HEK293 (cell line): ENCODE data around the gene CHCHD6.

Experiments used
- CTCF ChIA-PET: fragments of 350-600 bp; formaldehyde crosslinking; extraction: SDS; loops from one replicate; lab custom pipeline; 2021; ENCODE audit warnings: antibody characterized with exemption; lab: Yijun Ruan, JAX
- POLR2A ChIA-PET: fragments of 300-600 bp; formaldehyde crosslinking; extraction: SDS; loops from one replicate; lab custom pipeline; 2020; ENCODE audit warnings: antibody characterized with exemption, inconsistent platforms; lab: Yijun Ruan, JAX
- H3K27ac ChIP-seq: fragments of 200-500 bp; sonication (Bioruptor generic); 2 replicates; pipeline ENCODE4 v1.5.1; 2014; ENCODE audit warnings: low read depth, low read length, control low read depth, inconsistent platforms; ENCODE audit errors: extremely low read depth
- H3K36me3 ChIP-seq, 2 experiments: fragments of 200-500 bp in 1 of 2; sonication (Bioruptor generic) in 1 of 2; 1 replicate in 1 of 2; 2 replicates in 1 of 2; pipeline ENCODE4 v1.5.1; 2014 to 2017; ENCODE audit warnings: inconsistent platforms in 2 of 2, low read length in 2 of 2; ENCODE audit not compliant: control insufficient read depth in 2 of 2, insufficient read depth in 1 of 2
- H3K4me1 ChIP-seq: fragments of 200-500 bp; sonication (Bioruptor generic); 2 replicates; pipeline ENCODE4 v1.5.1; 2014; ENCODE audit warnings: mild to moderate bottlenecking, low read length, inconsistent platforms; ENCODE audit not compliant: control insufficient read depth, insufficient read depth
- H3K4me3 ChIP-seq: 2 replicates; pipeline ENCODE4 v1.5.1; 2011; ENCODE audit warnings: low read depth, mild to moderate bottlenecking, control low read depth, low read length, moderate library complexity
- H3K9me3 ChIP-seq: fragments of 200-500 bp; sonication (Bioruptor generic); 2 replicates; pipeline ENCODE4 v1.5.1; 2014; ENCODE audit warnings: low read depth, low read length, inconsistent platforms; ENCODE audit not compliant: control insufficient read depth, insufficient read depth
- GFI1B ChIP-seq: fragments of 450-650 bp; formaldehyde crosslinking; IDR thresholded peaks from 2 replicates; pipeline ENCODE4 v1.5.1; 2016; ENCODE audit warnings: missing biosample characterization, missing genetic modification characterization
- GLIS1 ChIP-seq: fragments of 450-650 bp; formaldehyde crosslinking; IDR thresholded peaks from 2 replicates; pipeline ENCODE4 v1.5.1; 2016; ENCODE audit warnings: missing biosample characterization, missing genetic modification characterization
- INSM2 ChIP-seq: fragments of 450-650 bp; formaldehyde crosslinking; IDR thresholded peaks from 2 replicates; pipeline ENCODE4 v1.5.1; 2016; ENCODE audit warnings: missing biosample characterization, missing genetic modification characterization
- KLF1 ChIP-seq: fragments of 450-650 bp; formaldehyde crosslinking; IDR thresholded peaks from 2 replicates; pipeline ENCODE4 v1.5.1; 2016; ENCODE audit warnings: missing biosample characterization, missing genetic modification characterization
- REST ChIP-seq: fragments of 450-650 bp; formaldehyde crosslinking; IDR thresholded peaks from 2 replicates; pipeline ENCODE4 v1.5.1; 2016; ENCODE audit warnings: missing biosample characterization, missing genetic modification characterization
- SP2 ChIP-seq: fragments of 450-650 bp; formaldehyde crosslinking; IDR thresholded peaks from 2 replicates; pipeline ENCODE4 v1.5.1; 2016; ENCODE audit warnings: missing biosample characterization, missing genetic modification characterization
- TRIM28 ChIP-seq: IDR thresholded peaks from 2 replicates; pipeline ENCODE4 v1.6.1; 2011; ENCODE audit warnings: low read length, control low read depth, borderline replicate concordance
- ZBTB17 ChIP-seq: fragments of 450-650 bp; formaldehyde crosslinking; IDR thresholded peaks from 2 replicates; pipeline ENCODE4 v1.5.1; 2016; ENCODE audit warnings: missing biosample characterization, missing genetic modification characterization
- ZBTB26 ChIP-seq: fragments of 450-650 bp; formaldehyde crosslinking; optimal IDR thresholded peaks from 2 replicates; pipeline ENCODE3; 2016; ENCODE audit warnings: missing biosample characterization, mild to moderate bottlenecking, missing genetic modification characterization
- ZFP41 ChIP-seq: fragments of 450-650 bp; formaldehyde crosslinking; IDR thresholded peaks from 2 replicates; pipeline ENCODE4 v1.5.1; 2016; ENCODE audit warnings: missing biosample characterization, missing genetic modification characterization, borderline replicate concordance
- ZNF132 ChIP-seq: fragments of 450-650 bp; formaldehyde crosslinking; IDR thresholded peaks from 2 replicates; pipeline ENCODE4 v1.5.1; 2017; ENCODE audit warnings: missing biosample characterization, missing genetic modification characterization, borderline replicate concordance
- ZNF146 ChIP-seq: fragments of 450-650 bp; formaldehyde crosslinking; IDR thresholded peaks from 2 replicates; pipeline ENCODE4 v1.5.1; 2016; ENCODE audit warnings: missing biosample characterization, missing genetic modification characterization
- ZNF155 ChIP-seq: fragments of 450-650 bp; formaldehyde crosslinking; IDR thresholded peaks from 2 replicates; pipeline ENCODE4 v1.5.1; 2016; ENCODE audit warnings: missing biosample characterization, missing genetic modification characterization
- ZNF16 ChIP-seq: fragments of 450-650 bp; formaldehyde crosslinking; IDR thresholded peaks from 2 replicates; pipeline ENCODE4 v1.5.1; 2016; ENCODE audit warnings: low read depth, missing biosample characterization, missing genetic modification characterization
- ZNF366 ChIP-seq: fragments of 450-650 bp; formaldehyde crosslinking; conservative IDR thresholded peaks from 2 replicates; pipeline ENCODE4 v1.5.1; 2016; ENCODE audit warnings: missing biosample characterization, missing genetic modification characterization
- ZNF391 ChIP-seq: fragments of 450-650 bp; formaldehyde crosslinking; IDR thresholded peaks from 2 replicates; pipeline ENCODE4 v1.5.1; 2016; ENCODE audit warnings: low read depth, missing biosample characterization, missing genetic modification characterization, borderline replicate concordance
- ZNF48 ChIP-seq: fragments of 450-650 bp; formaldehyde crosslinking; IDR thresholded peaks from 2 replicates; pipeline ENCODE4 v1.5.1; 2016; ENCODE audit warnings: missing biosample characterization, missing genetic modification characterization
- ZNF560 ChIP-seq: fragments of 450-650 bp; formaldehyde crosslinking; IDR thresholded peaks from 2 replicates; pipeline ENCODE4 v1.5.1; 2017; ENCODE audit warnings: missing biosample characterization, missing genetic modification characterization, borderline replicate concordance
- ZNF654 ChIP-seq: fragments of 450-650 bp; formaldehyde crosslinking; IDR thresholded peaks from 2 replicates; pipeline ENCODE4 v1.5.1; 2016; ENCODE audit warnings: low read depth, missing biosample characterization, missing genetic modification characterization
- ZNF658 ChIP-seq: fragments of 450-650 bp; formaldehyde crosslinking; IDR thresholded peaks from 2 replicates; pipeline ENCODE4; 2016; ENCODE audit warnings: missing biosample characterization, missing genetic modification characterization
- ZNF785 ChIP-seq: fragments of 450-650 bp; formaldehyde crosslinking; IDR thresholded peaks from 2 replicates; pipeline ENCODE4 v1.5.1; 2016; ENCODE audit warnings: missing biosample characterization, missing genetic modification characterization
- TF ChIP-seq, protein P1 (sequence below): fragments of 450-650 bp; formaldehyde crosslinking; IDR thresholded peaks from 2 replicates; pipeline ENCODE4 v1.5.1; 2016; ENCODE audit warnings: missing biosample characterization, missing genetic modification characterization

The CHCHD6 gene

DNA sequence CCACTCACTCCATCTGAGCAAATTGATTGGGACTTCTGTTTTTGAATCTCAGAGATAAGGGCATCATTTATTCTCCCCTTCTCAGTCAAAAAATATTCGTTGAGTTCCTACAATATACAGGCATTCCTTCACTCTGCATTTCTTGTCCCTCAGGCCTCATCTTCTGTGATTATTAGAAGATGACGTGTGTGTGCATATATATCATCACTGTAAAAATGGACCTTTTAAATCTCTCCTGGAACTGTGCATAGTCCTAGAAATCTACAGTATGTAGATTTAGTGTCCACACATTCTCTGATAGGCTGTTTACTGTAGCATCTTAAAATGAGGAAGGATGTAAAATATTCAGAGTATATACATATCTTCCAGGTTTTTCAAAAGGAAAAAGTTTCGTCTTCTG lies 235.7 kb downstream of the CHCHD6 start (continued):
- TF ChIP-seq ZNF132 (tag by site-specific recombination) (no peak), ZNF658 (no peak), ZNF560 (tag by site-specific recombination) (no peak)

GRCh38 chr3:126941721-126942270 lies 237.8 kb downstream of the CHCHD6 start:
- Histone ChIP-seq H3K4me1 (no peaks in the 10 kb centered on the region), H3K9me3 (no peaks in the 10 kb centered on the region), H3K4me3 (no peak overlapping the region), H3K27ac (no peak overlapping the region), H3K36me3 (no peaks in the 10 kb centered on the region)
- POLR2A ChIA-PET, result no interaction called here
- no peak for TF ChIP-seq REST
- no peak for TF ChIP-seq TRIM28
- no peak for TF ChIP-seq GLIS1 (tag by site-specific recombination)
- no peak for TF ChIP-seq INSM2
- TF ChIP-seq ZBTB26 (tag by site-specific recombination), result no peak
- no peak for TF ChIP-seq ZFP41 (tag by site-specific recombination)
- TF ChIP-seq ZNF155 (tag by site-specific recombination), result no peak
- TF ChIP-seq, protein P1, sequence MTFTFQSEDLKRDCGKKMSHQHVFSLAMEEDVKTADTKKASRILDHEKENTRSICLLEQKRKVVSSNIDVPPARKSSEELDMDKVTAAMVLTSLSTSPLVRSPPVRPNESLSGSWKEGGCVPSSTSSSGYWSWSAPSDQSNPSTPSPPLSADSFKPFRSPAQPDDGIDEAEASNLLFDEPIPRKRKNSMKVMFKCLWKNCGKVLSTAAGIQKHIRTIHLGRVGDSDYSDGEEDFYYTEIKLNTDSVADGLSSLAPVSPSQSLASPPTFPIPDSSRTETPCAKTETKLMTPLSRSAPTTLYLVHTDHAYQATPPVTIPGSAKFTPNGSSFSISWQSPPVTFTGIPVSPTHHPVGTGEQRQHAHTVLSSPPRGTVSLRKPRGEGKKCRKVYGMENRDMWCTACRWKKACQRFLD (tag by site-specific recombination), result no peak
- TF ChIP-seq ZNF48 (tag by site-specific recombination), result no peak
- no peak for TF ChIP-seq SP2 (tag by site-specific recombination)
- TF ChIP-seq ZNF785 (tag by site-specific recombination), result no peak
- TF ChIP-seq ZNF391 (tag by site-specific recombination), result no peak
- TF ChIP-seq ZNF16 (tag by site-specific recombination), result no peak
- TF ChIP-seq KLF1 (tag by site-specific recombination), result no peak
- no peak for TF ChIP-seq ZNF366
- TF ChIP-seq GFI1B (tag by site-specific recombination), result no peak
- no peak for TF ChIP-seq ZBTB17 (tag by site-specific recombination)
- no peak for TF ChIP-seq ZNF654 (tag by site-specific recombination)
- TF ChIP-seq ZNF146 (tag by site-specific recombination), result no peak
- CTCF ChIA-PET, result interaction anchor here (0.5 kb wide), 1 partner anchor 1667 kb away, joined by 3 read pairs; no protein-coding TSS in a partner anchor
